Activated CD4-positive, CD25-positive, alpha-beta regulatory T cell treated with anti-CD3 and anti-CD28 coated beads, Interleukin-2, amount 50 U/mL, for 24 hours (primary cell): Measurements from ENCODE around the gene ZNF511.

Source experiments
- ATAC-seq, 2 donors: fragments of 150-1000 bp; cut with Tn5 transposase; one replicate each; pipeline ENCODE4 v1.10.0; 2021; ENCODE audit warnings: mild to moderate bottlenecking in 1 of 2, moderate library complexity in 1 of 2

Gene ZNF511

GRCh38 chr10:133274751-133275683 lies 33.7 kb upstream of the ZNF511 start:
- peak; percentile 75 to 78 for ATAC-seq

- ATAC-seq = peak; percentile 33 to 44
These were observed 33.0 kb upstream of the ZNF511 start for GRCh38 chr10:133275684-133276092.

GRCh38 chr10:133276100-133276434 lies 32.6 kb upstream of the ZNF511 start:
- ATAC-seq = no peak

- ATAC-seq = peak; percentile 41 to 44
These were observed 32.1 kb upstream of the ZNF511 start, which contains the start of gene ADAM8 for GRCh38 chr10:133276435-133277201. Gene ADAM8, minus strand, starts transcription at chr10:133276868. Its CDS starts 51 bp downstream, at chr10:133276817.

GRCh38 chr10:133277277-133277992 lies 31.3 kb upstream of the ZNF511 start:
- ATAC-seq = no peak

- no peak for ATAC-seq
These were observed 30.6 kb upstream of the ZNF511 start for GRCh38 chr10:133277993-133278576.

- peak in 1 of 2 donors; percentile 8 for ATAC-seq
These were observed 30.0 kb upstream of the ZNF511 start for GRCh38 chr10:133278577-133279265.

- no peak for ATAC-seq
These were observed 29.1 kb upstream of the ZNF511 start for GRCh38 chr10:133279326-133280226.

- no peak for ATAC-seq
These were observed 28.2 kb upstream of the ZNF511 start for GRCh38 chr10:133280391-133281059.

- ATAC-seq = no peak
These were observed 27.6 kb upstream of the ZNF511 start for GRCh38 chr10:133281084-133281483.

GRCh38 chr10:133281628-133282372 lies 26.9 kb upstream of the ZNF511 start:
- ATAC-seq = no peak

GRCh38 chr10:133282846-133283390 lies 25.8 kb upstream of the ZNF511 start:
- no peak for ATAC-seq

- ATAC-seq = no peak
These were observed 24.8 kb upstream of the ZNF511 start for GRCh38 chr10:133283931-133284330.

GRCh38 chr10:133285217-133285616 lies 23.5 kb upstream of the ZNF511 start:
- ATAC-seq = no peak

GRCh38 chr10:133286366-133286765 lies 22.3 kb upstream of the ZNF511 start:
- no peak for ATAC-seq

GRCh38 chr10:133287832-133288500 lies 20.7 kb upstream of the ZNF511 start:
- no peak for ATAC-seq

- ATAC-seq = no peak
These were observed 19.0 kb upstream of the ZNF511 start for GRCh38 chr10:133289761-133290160.
